Pancreas (tissue), 10 donors: Measurements from ENCODE around the gene TMEM135. TPM values are rescaled to one million over a fixed set of nuclear protein-coding genes. Genes with fewer than 3 reads are reported as not detected.
A peak's percentile ranks its signal among the peaks of the same experiment; 100 is the strongest.

Experiments
- ATAC-seq, 4 donors: fragments of 200-7000 bp; cut with Tn5 transposase; one replicate each; pipeline versions ENCODE4 v1.8.0 to v1.9.1; 2020; ENCODE audit warnings: mild to moderate bottlenecking in 4 of 4, moderate library complexity in 4 of 4
- DNase-seq, 6 donors: peaks; one replicate each; pipeline ENCODE4 v3.0.0-alpha.2; 2020
- FAIRE-seq: peaks from 2 replicates; lab custom pipeline; 2012; peaks lifted over from hg19 to GRCh38; lab: Jason Lieb, UNC
- H3K27ac ChIP-seq, 4 donors: fragments of 200-600 bp; sonication (generic); 1 replicate in 3 of 4; 2 replicates in 1 of 4; pipeline versions ENCODE4 v1.5.0 to v1.8.0; 2020
- H3K27me3 ChIP-seq, 4 donors: fragments of 200-600 bp; one replicate each; pipeline ENCODE4 v1.8.0; 2021
- H3K36me3 ChIP-seq, 3 donors: fragments of 200-600 bp; sonication (generic) in 1 of 3; one replicate each; pipeline versions ENCODE4 v1.5.0 to v1.8.0; 2020 to 2021
- H3K4me1 ChIP-seq, 3 donors: fragments of 200-600 bp; one replicate each; pipeline ENCODE4 v1.8.0; 2021
- H3K4me3 ChIP-seq, 4 donors: fragments of 200-600 bp; sonication (generic) in 2 of 4; one replicate each; pipeline versions ENCODE4 v1.5.0 to v1.8.0; 2020 to 2021
- H3K9me3 ChIP-seq, 4 donors: fragments of 200-600 bp; one replicate each; pipeline ENCODE4 v1.8.0; 2021
- CTCF ChIP-seq, 4 donors: fragments of 200-600 bp; sonication (generic) in 3 of 4; IDR thresholded peaks; one replicate each; pipeline versions ENCODE4 v1.5.0 to v1.8.0; 2021; ENCODE audit warnings: antibody characterized with exemption in 4 of 4
- WGBS, 2 donors: extraction: QIAGEN DNeasy Blood & Tissue Kit; methylation state at CpG; one replicate each; pipeline ENCODE4 v1.1.7; 2013; 5-methylcytosine and 5-hydroxymethylcytosine counted together
- intact Hi-C, 3 donors: fragments of 100-400 bp; cut with DNase I; formaldehyde crosslinking; loops; one replicate each; pipeline versions ENCODE4 v1.11.1 to v1.14.2; 2022
- polyA plus RNA-seq, 2 donors: library from polyadenylated mRNA; stranded (reverse); fragments of 200-250 nt; gene quantifications; one replicate each; pipeline ENCODE4 v1.2.3, GENCODE V29; 2013
- total RNA-seq, 6 donors: library from RNA; stranded (reverse); fragmentation: NEBNext Ultra II Directional in 4 of 6; extraction: Animal tissue kit (Norgen Biotek cat#: 25700) in 4 of 6; gene quantifications; one replicate each; pipeline versions ENCODE4 v1.2.1 to v1.2.4, GENCODE V29; 2021 to 2023
- donor health status: healthy with polysubstance abuse.
- donor health status: DM: no; HTN: no; CAD: no; lungs with moderate emphysema.
- donor health status: DM: no; HTN: no; CAD: no.
- donor health status: control.
- donor health status: control.
- donor health status: Bipolar disorder and iron deficiency.
- donor health status: DM: yes; HTN: yes; CAD: no.
- donor health status: DM: no; HTN: no; CAD: no.
- donor health status: DM: no; HTN: no; CAD: no.
- donor health status: DM: yes; HTN: yes; CAD: no.

The TMEM135 gene
- total and polyA plus RNA-seq, 8 donors: 2.6 to 10.1 (median 8.0) TPM

- WGBS, 2 donors: 71 to 76% methylated on average over 1 of the region's 1 CpG
- no peaks in the 10 kb centered on the region for H3K9me3 ChIP-seq
- DNase-seq (no peak), FAIRE-seq (no peak), ATAC-seq (no peak)
- no peak overlapping the region for H3K4me3 ChIP-seq
- intact Hi-C loops: no loop called here
- no peak overlapping the region for H3K27ac ChIP-seq
- H3K4me1 ChIP-seq: no peaks in the 10 kb centered on the region
- no peaks in the 10 kb centered on the region for H3K36me3 ChIP-seq
- no peak for TF ChIP-seq CTCF (IDR thresholded peaks at IDR 0.05)
- H3K27me3 ChIP-seq: no peaks in the 10 kb centered on the region
These were observed 25.6 kb upstream of the TMEM135 start for GRCh38 chr11:87012089-87012488.

GRCh38 chr11:87012673-87013072 is 25.1 kb upstream of the TMEM135 start:
- 35 to 46% methylated on average over 1 of the region's 1 CpG for WGBS, 2 donors
- FAIRE-seq: no peak
- Histone ChIP-seq H3K9me3 (no peaks in the 10 kb centered on the region), H3K36me3 (no peaks in the 10 kb centered on the region), H3K27ac (no peak overlapping the region), H3K4me1 (no peaks in the 10 kb centered on the region), H3K4me3 (no peak overlapping the region), H3K27me3 (no peaks in the 10 kb centered on the region)
- DNase-seq: no peak
- intact Hi-C loops: no loop called here
- no peak for ATAC-seq
- no peak for TF ChIP-seq CTCF (IDR thresholded peaks at IDR 0.05)

- Histone ChIP-seq H3K4me3 (no peak overlapping the region), H3K4me1 (no peaks in the 10 kb centered on the region), H3K36me3 (no peaks in the 10 kb centered on the region), H3K27me3 (no peaks in the 10 kb centered on the region), H3K9me3 (no peaks in the 10 kb centered on the region), H3K27ac (no peak overlapping the region)
- 72 to 84% methylated on average over 5 of the region's 5 CpGs for WGBS, 2 donors
- FAIRE-seq (no peak), ATAC-seq (peak in 1 of 4 donors; percentile 19), DNase-seq (no peak)
- intact Hi-C loops: no loop called here
- TF ChIP-seq CTCF (IDR thresholded peaks at IDR 0.05): no peak
These were observed 23.6 kb upstream of the TMEM135 start for GRCh38 chr11:87013912-87014825.

- H3K4me3 ChIP-seq: no peak overlapping the region
- no peak for TF ChIP-seq CTCF (IDR thresholded peaks at IDR 0.05)
- no peak for FAIRE-seq
- no peak overlapping the region for H3K27ac ChIP-seq
- DNase-seq: no peak
- ATAC-seq: no peak
- H3K4me1 ChIP-seq: peaks cover 0 to under 1% (median under 1%) of the 10 kb centered on the region in 3 donors
- no peaks in the 10 kb centered on the region for H3K36me3 ChIP-seq
- intact Hi-C loops: no loop called here
- no peaks in the 10 kb centered on the region for H3K27me3 ChIP-seq
- no peaks in the 10 kb centered on the region for H3K9me3 ChIP-seq
- 90 to 93% methylated on average over 10 of the region's 10 CpGs for WGBS, 2 donors
These were observed 22.1 kb upstream of the TMEM135 start for GRCh38 chr11:87015645-87016044.
